ENCODE measurements around the gene CEP128. TPM values are rescaled to one million over a fixed set of nuclear protein-coding genes. Genes with fewer than 3 reads are reported as not detected.

Gene CEP128
- total and polyA plus RNA-seq, 2 experiments from 2014 or later, result 2.4 to 5.2 TPM

GRCh38 chr14:80606347-80606772 is 335.2 kb downstream of the CEP128 start:
- H3K27ac ChIP-seq, result no peak overlapping the region
- no peak overlapping the region for H3K4me2 ChIP-seq (ENCODE audit: unreplicated experiment)
- H3F3A ChIP-seq (ENCODE audit: insufficient read depth), result no peaks in the 10 kb centered on the region
- H3K4me3 ChIP-seq, result no peak overlapping the region
- no peaks in the 10 kb centered on the region; the same call in 1 of the 2 replicates for H3K4me1 ChIP-seq (ENCODE audit: insufficient read depth)
- no peak overlapping the region for H3K9ac ChIP-seq
- 0 out of 2 replicates have a peak overlapping the region, but pooled peaks have one; percentile 8 for H2AFZ ChIP-seq
- no peaks in the 10 kb centered on the region for H3K9me2 ChIP-seq (ENCODE audit: insufficient read depth)
- in situ Hi-C loops (cut with MboI), result no loop called here
- DNase-seq, result no peak
- H3K36me3 ChIP-seq (ENCODE audit: low read depth), result no peaks in the 10 kb centered on the region
- TF ChIP-seq EZH2phosphoT487 (IDR thresholded peaks at IDR 0.05; ENCODE audit: insufficient read depth, low read depth) (no peak), EZH2 (IDR thresholded peaks at IDR 0.05; ENCODE audit: insufficient read depth, poor library complexity, severe bottlenecking) (no peak)
- H3K79me2 ChIP-seq (ENCODE audit: insufficient read depth), result no peaks in the 10 kb centered on the region
- H3K27me3 ChIP-seq (replicated peaks; ENCODE audit: insufficient read depth), result no peaks in the 10 kb centered on the region
- H4K20me1 ChIP-seq (ENCODE audit: insufficient read depth), result no peaks in the 10 kb centered on the region
- H3K9me3 ChIP-seq (ENCODE audit: low read depth), result no peaks in the 10 kb centered on the region

GRCh38 chr14:80605536-80605935 is 336.0 kb downstream of the CEP128 start:
- no peaks in the 10 kb centered on the region for H3K79me2 ChIP-seq (ENCODE audit: insufficient read depth)
- in situ Hi-C loops (cut with MboI), result no loop called here
- no peaks in the 10 kb centered on the region; the same call in 1 of the 2 replicates for H3K4me1 ChIP-seq (ENCODE audit: insufficient read depth)
- no peaks in the 10 kb centered on the region for H3K27me3 ChIP-seq (replicated peaks; ENCODE audit: insufficient read depth)
- no peak overlapping the region for H3K4me2 ChIP-seq (ENCODE audit: unreplicated experiment)
- H2AFZ ChIP-seq, result no peak overlapping the region
- TF ChIP-seq EZH2phosphoT487 (IDR thresholded peaks at IDR 0.05; ENCODE audit: insufficient read depth, low read depth), result no peak
- TF ChIP-seq EZH2 (IDR thresholded peaks at IDR 0.05; ENCODE audit: insufficient read depth, poor library complexity, severe bottlenecking), result no peak
- no peaks in the 10 kb centered on the region for H3K9me2 ChIP-seq (ENCODE audit: insufficient read depth)
- no peaks in the 10 kb centered on the region for H3F3A ChIP-seq (ENCODE audit: insufficient read depth)
- H3K36me3 ChIP-seq (ENCODE audit: low read depth), result no peaks in the 10 kb centered on the region
- H3K9ac ChIP-seq, result no peak overlapping the region
- H3K4me3 ChIP-seq, result no peak overlapping the region
- H3K27ac ChIP-seq, result no peak overlapping the region
- no peaks in the 10 kb centered on the region for H4K20me1 ChIP-seq (ENCODE audit: insufficient read depth)
- no peaks in the 10 kb centered on the region for H3K9me3 ChIP-seq (ENCODE audit: low read depth)
- DNase-seq, result no peak

- no peaks in the 10 kb centered on the region for H3K9me2 ChIP-seq (ENCODE audit: insufficient read depth)
- no peak overlapping the region for H2AFZ ChIP-seq
- TF ChIP-seq EZH2 (IDR thresholded peaks at IDR 0.05; ENCODE audit: insufficient read depth, poor library complexity, severe bottlenecking) (no peak), EZH2phosphoT487 (IDR thresholded peaks at IDR 0.05; ENCODE audit: insufficient read depth, low read depth) (no peak)
- no peak overlapping the region for H3K9ac ChIP-seq
- H3K36me3 ChIP-seq (ENCODE audit: low read depth), result no peaks in the 10 kb centered on the region
- in situ Hi-C loops (cut with MboI), result no loop called here
- H3K27me3 ChIP-seq (replicated peaks; ENCODE audit: insufficient read depth), result no peaks in the 10 kb centered on the region
- H3K27ac ChIP-seq, result no peak overlapping the region
- H3K4me2 ChIP-seq (ENCODE audit: unreplicated experiment), result no peak overlapping the region
- no peaks in the 10 kb centered on the region for H4K20me1 ChIP-seq (ENCODE audit: insufficient read depth)
- no peak for DNase-seq
- WGBS, 2 experiments (ENCODE audit: low coverage in 1 of 2, low lambda C conversion rate in 2 of 2, missing lambda C conversion rate in 2 of 2), result 93 to 96% methylated on average over 1 of the region's 1 CpG
- no peaks in the 10 kb centered on the region for H3K79me2 ChIP-seq (ENCODE audit: insufficient read depth)
- no peaks in the 10 kb centered on the region for H3K9me3 ChIP-seq (ENCODE audit: low read depth)
- no peaks in the 10 kb centered on the region for H3F3A ChIP-seq (ENCODE audit: insufficient read depth)
- H3K4me1 ChIP-seq (ENCODE audit: insufficient read depth), result no peaks in the 10 kb centered on the region; the same call in 1 of the 2 replicates
- no peak overlapping the region for H3K4me3 ChIP-seq
These were observed 338.6 kb downstream of the CEP128 start for GRCh38 chr14:80602946-80603345.

GRCh38 chr14:80587096-80587724 is 354.3 kb downstream of the CEP128 start:
- Histone ChIP-seq H3K9me2 (ENCODE audit: insufficient read depth) (no peaks in the 10 kb centered on the region), H3F3A (ENCODE audit: insufficient read depth) (no peaks in the 10 kb centered on the region), H3K79me2 (ENCODE audit: insufficient read depth) (no peaks in the 10 kb centered on the region), H2AFZ (peak overlapping the region; percentile 69), H3K4me3 (no peak overlapping the region), H3K4me1 (ENCODE audit: insufficient read depth) (peaks cover 8% of the 10 kb centered on the region; the same call in 1 of the 2 replicates), H4K20me1 (ENCODE audit: insufficient read depth) (no peaks in the 10 kb centered on the region), H3K9me3 (ENCODE audit: low read depth) (no peaks in the 10 kb centered on the region), H3K4me2 (ENCODE audit: unreplicated experiment) (no peak overlapping the region), H3K36me3 (ENCODE audit: low read depth) (no peaks in the 10 kb centered on the region), H3K27me3 (replicated peaks; ENCODE audit: insufficient read depth) (no peaks in the 10 kb centered on the region), H3K9ac (no peak overlapping the region), H3K27ac (no peak overlapping the region)
- DNase-seq, result peak; percentile 69
- WGBS, 2 experiments (ENCODE audit: low coverage in 1 of 2, low lambda C conversion rate in 2 of 2, missing lambda C conversion rate in 2 of 2), result 71 to 74% methylated on average over 3 of the region's 3 CpGs
- TF ChIP-seq EZH2phosphoT487 (IDR thresholded peaks at IDR 0.05; ENCODE audit: insufficient read depth, low read depth) (no peak), EZH2 (IDR thresholded peaks at IDR 0.05; ENCODE audit: insufficient read depth, poor library complexity, severe bottlenecking) (no peak)
- in situ Hi-C loops (cut with MboI), result loop anchor here (10.0 kb wide), 1 partner anchor 522 kb away; no protein-coding TSS in a partner anchor
